COLO668 (cell line): Measurements from ENCODE around the gene FAM81B.

Experiments
- DNase-seq: peaks from one replicate; lab custom pipeline; 2025; ENCODE audit not compliant: unreplicated experiment; lab: John Stamatoyannopoulos, UW

The FAM81B gene

DNA sequence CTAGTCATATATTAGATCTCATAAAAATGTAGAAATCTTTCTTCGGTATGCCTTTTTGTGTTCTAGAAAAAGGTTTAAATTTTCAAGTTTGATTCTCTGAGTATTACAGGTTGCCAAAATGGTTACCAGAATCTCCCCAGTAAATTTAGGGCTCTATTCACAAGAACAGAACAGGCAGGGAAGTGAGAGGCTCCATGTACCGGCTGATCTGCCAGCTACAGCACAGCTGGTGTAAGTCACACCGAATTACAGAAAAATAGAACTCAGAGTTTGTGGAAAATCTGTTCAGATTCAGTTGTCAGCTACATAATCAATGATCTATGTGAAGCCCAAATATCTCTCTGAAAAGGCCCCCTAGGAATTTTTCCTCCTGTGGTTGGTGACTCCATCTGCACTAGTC, 10.5 kb downstream of the FAM81B start:
- DNase-seq = no peak

- DNase-seq = no peak
Measured at GRCh38 chr5:95403996-95404395, 12.8 kb downstream of the FAM81B start.

GRCh38 chr5:95406426-95407090, 15.4 kb downstream of the FAM81B start:
- DNase-seq = no peak

- no peak for DNase-seq
Measured at GRCh38 chr5:95410279-95410678, 19.1 kb downstream of the FAM81B start.

DNA sequence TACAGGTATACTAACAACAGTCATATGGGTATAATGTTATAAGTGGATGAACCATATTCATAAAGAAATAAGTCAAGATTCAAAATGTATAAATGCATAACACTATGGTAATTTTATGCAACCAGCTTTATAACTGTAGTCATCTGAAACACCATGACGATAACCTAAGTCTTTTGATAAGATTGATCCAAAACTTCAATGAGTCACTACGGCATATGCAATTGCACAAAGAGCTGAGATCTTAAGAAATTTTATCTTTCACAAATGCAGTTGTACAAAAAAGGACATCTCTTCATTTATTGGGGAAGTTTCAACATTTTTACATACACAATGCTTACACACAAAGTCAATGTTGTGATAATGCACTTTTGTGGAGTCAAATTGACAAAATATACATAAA, 20.3 kb downstream of the FAM81B start:
- DNase-seq = no peak

DNA sequence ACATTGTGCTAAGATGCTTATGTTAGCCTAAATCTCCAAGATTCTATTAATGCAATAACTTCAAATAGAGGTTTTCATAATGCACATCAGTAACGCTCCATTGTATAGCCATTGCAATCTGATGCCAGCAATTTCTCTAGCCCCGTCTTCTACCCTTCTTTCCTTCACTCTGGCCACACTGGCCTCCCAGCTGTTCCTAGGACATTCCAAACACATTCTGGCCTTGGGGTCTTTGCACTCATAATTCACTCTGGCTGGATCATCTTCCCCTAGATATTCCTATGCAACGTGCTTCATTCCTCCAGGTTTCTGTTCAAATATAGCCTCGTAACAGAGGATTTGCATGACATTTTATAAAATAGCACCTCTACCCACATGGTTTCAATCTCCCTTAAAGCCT, 23.3 kb downstream of the FAM81B start:
- DNase-seq = no peak

DNA sequence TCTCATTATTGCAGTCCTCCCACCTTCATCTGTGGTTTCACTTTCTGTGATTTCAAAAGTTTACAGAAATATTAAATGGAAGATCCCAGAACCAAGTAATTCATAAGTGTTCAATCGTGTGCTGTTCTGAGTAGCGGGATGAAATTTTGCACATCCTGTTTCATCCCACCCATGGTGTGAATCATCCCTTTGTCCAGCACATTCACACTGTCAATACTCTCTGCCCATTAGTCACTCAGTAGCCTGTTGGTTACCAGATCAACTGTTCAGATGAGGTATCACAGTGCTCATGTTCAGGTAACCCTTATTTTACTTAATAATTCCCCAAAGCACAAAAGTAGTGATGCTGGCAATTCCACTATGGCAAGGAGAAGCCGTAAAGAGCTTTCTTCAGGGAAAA, 26.8 kb downstream of the FAM81B start:
- no peak for DNase-seq

DNA sequence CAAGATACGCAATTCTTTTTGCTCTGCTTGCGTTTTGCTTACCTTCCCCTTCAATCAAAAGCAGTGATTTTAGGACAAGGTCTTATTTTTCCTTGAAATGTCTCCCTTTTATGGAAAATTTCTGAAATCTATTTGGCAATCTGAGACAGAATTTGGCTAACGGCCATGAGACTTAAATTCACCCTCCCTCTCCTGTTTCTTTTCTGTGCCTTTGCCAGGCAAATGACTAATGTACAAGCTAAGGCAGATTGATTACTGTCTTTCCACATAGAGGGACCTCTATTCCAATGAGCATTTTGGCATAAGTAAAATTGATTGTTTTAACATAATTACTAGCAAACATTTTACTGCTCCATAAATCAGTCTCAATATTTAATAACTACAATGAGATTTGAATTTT, 31.7 kb downstream of the FAM81B start:
- no peak for DNase-seq

DNA sequence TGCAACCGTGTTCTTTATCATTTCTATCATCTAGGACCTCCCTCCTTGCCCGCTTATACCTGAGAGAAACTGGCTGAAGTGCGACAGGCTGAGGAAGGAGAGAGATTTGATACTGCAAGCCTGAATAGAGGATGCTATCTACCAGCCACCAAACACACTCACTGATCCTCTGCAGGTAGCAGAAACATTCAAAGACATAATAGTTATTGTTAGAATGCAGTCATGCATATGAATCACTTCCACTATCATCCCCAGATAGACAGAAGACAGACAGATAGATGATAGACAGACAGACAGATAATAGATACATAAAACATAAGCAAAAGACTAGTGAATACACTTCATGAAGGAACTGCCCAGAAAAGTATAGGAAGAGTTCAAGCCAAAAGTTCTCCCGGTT, 32.9 kb downstream of the FAM81B start:
- no peak for DNase-seq

GRCh38 chr5:95424526-95424925, 33.4 kb downstream of the FAM81B start:
- no peak for DNase-seq

DNA sequence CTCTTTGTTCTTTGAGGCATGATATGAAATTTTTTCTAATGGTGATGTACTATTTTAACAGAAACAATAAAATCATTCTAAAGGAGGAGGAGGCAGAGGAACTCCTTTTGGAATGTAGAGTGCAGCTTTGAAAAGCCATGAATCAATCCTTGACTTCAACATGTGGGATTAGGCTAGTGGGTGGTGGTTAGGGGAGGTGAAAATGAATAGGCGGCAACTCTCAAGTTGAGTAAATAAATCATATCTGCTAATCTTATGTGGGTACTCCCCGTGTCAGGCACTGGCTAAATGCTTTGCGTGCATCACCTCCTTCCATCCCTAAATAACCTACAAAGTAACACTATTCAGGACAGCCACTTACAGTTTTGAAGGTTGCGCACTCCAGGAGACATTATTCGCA, 35.1 kb downstream of the FAM81B start:
- no peak for DNase-seq

GRCh38 chr5:95432779-95433178, 41.6 kb downstream of the FAM81B start:
- DNase-seq = no peak

DNA sequence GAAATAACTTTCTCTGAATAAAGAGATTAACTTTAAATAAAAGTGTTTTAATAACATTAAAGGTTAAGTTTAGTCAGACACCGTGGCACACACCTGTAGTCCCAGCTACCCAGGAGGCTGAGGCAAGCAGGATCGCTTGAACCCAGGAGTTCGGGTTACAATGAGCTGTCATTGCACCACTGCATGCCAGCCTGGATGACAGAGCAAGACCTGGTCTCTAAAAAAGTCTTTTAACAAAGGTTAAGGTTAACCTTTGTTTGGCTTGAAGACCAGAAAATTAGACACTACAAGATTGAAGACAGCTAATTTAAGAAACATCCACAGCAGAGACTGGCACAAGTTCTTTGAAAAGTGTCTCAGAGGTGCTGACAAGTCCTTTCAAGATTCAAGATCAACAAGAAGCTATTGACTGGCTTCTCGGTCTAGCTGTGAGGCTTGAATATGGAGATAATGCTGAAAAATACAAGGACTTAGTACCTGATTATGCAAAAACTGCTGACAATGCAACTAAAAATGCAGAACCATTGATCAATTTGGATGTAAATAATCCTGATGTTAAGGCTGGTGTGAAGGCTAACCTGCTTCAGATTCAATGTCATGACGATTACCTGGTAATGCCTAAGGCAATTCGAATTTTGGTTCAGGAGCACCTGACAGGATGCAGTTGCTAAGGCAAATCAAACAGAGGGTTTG, 48.8 kb downstream of the FAM81B start:
- no peak for DNase-seq

GRCh38 chr5:95440825-95441224, 49.7 kb downstream of the FAM81B start:
- no peak for DNase-seq

GRCh38 chr5:95441636-95442035, 50.5 kb downstream of the FAM81B start:
- DNase-seq = no peak

GRCh38 chr5:95445442-95445841, 54.3 kb downstream of the FAM81B start:
- DNase-seq = no peak

DNA sequence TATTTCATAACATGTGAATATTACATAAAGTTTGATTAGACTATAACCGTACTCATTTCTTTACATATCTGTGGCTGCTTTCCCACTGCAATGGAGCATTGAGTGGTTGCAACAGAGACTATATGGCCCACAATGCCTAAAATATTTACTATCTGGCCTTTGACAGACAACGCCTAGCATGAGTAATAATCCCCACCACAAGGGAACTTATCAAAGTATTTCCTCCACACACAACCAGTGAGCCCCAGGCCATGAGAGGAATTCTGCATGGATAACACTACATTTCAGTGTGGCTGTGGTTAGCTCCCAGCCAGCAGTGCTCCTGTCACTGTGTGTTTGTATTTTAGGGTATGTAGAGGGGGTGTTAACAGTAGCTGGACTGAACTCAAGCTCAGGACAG, 54.8 kb downstream of the FAM81B start:
- DNase-seq = no peak

DNA sequence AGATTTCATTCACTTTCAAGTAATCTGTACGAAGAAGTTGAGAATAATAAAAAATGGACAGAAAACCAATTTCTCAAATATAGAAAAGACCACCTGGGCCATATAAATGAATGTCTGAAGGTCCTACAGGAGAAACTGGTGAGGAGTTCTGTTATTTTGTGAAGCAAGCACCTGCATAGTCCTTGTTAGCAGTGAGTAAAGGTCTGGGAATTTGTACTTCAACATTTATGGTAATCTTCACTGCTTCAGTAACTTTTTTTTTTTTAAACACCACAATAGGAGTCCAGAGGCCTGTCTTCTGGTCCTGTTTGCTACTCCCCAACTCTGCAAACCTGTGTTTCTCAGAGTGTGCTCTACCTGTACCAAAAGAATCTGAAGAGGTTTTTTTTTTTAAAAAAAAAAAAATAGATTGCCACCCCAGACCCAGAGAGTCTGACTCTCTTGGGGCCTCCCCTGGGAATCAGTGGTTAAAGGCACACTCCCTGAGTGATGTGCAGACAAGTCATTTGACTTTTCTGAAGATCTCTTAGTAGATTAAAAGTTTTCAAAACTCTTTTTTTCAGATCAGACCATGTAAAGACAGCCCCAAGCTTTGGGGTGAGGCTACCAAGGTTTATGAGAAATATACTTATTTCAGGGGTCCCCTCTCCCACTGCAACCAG, 55.5 kb downstream of the FAM81B start:
- DNase-seq = no peak

DNA sequence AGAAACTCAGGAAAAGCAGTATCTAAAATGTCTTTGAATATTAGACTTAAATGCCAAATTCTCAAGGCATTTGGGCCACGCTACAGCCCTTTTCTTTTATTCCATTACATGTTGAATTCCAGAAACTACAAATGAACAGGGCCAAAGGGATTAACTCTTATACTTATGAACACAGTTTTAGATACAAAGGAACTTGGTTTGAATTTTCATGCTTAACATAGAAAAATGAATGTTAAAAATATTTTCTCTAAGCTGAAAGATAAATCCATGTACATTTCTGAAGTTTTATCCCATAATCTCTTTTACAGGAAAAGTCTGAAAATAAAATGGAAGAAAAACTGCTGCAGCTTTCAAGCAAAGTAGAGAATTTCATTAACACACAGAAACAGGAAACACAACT, 56.8 kb downstream of the FAM81B start:
- DNase-seq = no peak

GRCh38 chr5:95448789-95449188, 57.6 kb downstream of the FAM81B start:
- DNase-seq = no peak

- no peak for DNase-seq
Measured at GRCh38 chr5:95449460-95449859, 58.3 kb downstream of the FAM81B start.

DNA sequence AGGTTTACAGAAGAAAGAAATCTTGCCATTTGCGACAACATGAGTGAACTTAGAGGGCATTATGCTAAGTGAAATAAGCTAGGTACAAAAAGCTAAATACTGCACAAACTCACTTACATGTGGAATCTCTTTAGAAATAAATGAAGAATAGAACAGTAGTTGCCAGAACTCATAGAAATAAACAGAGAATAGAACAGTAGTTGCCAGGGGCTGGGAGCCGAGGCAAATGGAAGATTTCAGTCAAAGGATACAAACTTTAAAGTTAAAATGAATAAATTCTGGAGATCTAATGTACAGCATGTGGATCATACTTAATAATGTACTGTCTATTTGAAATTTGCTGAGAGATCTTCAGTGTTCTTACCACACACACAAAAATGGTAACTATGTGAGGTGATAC, 63.4 kb downstream of the FAM81B start:
- no peak for DNase-seq
